ENCODE measurements around the gene CCL5. TPM values are rescaled to one million over a fixed set of nuclear protein-coding genes. Genes with fewer than 3 reads are reported as not detected.

CCL5 gene
- polyA plus RNA-seq, 1 donor from 2014 or later: not detected

GRCh38 chr17:35890774-35891155 lies 10.6 kb upstream of the CCL5 start:
- Histone ChIP-seq H3K27me3 (ENCODE audit: insufficient read depth, low read depth, low read length) (no peaks in the 10 kb centered on the region), H3K4me3 (ENCODE audit: low read length) (no peak overlapping the region), H4K20me1 (ENCODE audit: insufficient read depth) (no peaks in the 10 kb centered on the region), H3F3A (ENCODE audit: insufficient read depth, low read length, poor library complexity, severe bottlenecking) (no peaks in the 10 kb centered on the region), H3K79me2 (replicated peaks; ENCODE audit: insufficient read depth, low read length) (no peaks in the 10 kb centered on the region), H2AFZ (ENCODE audit: low read depth, low read length) (no peak overlapping the region), H3K9me2 (ENCODE audit: insufficient read depth, low read length) (no peaks in the 10 kb centered on the region), H3K9ac (ENCODE audit: low read length) (no peak overlapping the region), H3K27ac (ENCODE audit: low read length) (no peak overlapping the region), H3K4me2 (ENCODE audit: low read length) (no peak overlapping the region), H3K9me3 (ENCODE audit: low read length) (no peaks in the 10 kb centered on the region), H3K36me3 (ENCODE audit: insufficient read depth, low read length) (no peaks in the 10 kb centered on the region)
- TF ChIP-seq CTCF (IDR thresholded peaks at IDR 0.05; ENCODE audit: poor library complexity, severe bottlenecking): no peak
- TF ChIP-seq RAD21 (conservative IDR thresholded peaks at IDR 0.05): no peak

- H3K4me2 ChIP-seq (ENCODE audit: low read length): no peak overlapping the region
- no peaks in the 10 kb centered on the region for H4K20me1 ChIP-seq (ENCODE audit: insufficient read depth)
- no peak overlapping the region for H2AFZ ChIP-seq (ENCODE audit: low read depth, low read length)
These were observed 9.9 kb upstream of the CCL5 start for GRCh38 chr17:35889818-35890773.

GRCh38 chr17:35889241-35889640 lies 9.1 kb upstream of the CCL5 start:
- Histone ChIP-seq H2AFZ (ENCODE audit: low read depth, low read length) (no peak overlapping the region), H3K4me3 (ENCODE audit: low read length) (no peak overlapping the region), H3K4me2 (ENCODE audit: low read length) (no peak overlapping the region), H3K27ac (ENCODE audit: low read length) (no peak overlapping the region), H4K20me1 (ENCODE audit: insufficient read depth) (no peaks in the 10 kb centered on the region), H3K79me2 (replicated peaks; ENCODE audit: insufficient read depth, low read length) (no peaks in the 10 kb centered on the region), H3K9me3 (ENCODE audit: low read length) (no peaks in the 10 kb centered on the region), H3F3A (ENCODE audit: insufficient read depth, low read length, poor library complexity, severe bottlenecking) (no peaks in the 10 kb centered on the region), H3K27me3 (ENCODE audit: insufficient read depth, low read depth, low read length) (no peaks in the 10 kb centered on the region), H3K9ac (ENCODE audit: low read length) (no peak overlapping the region), H3K36me3 (ENCODE audit: insufficient read depth, low read length) (no peaks in the 10 kb centered on the region), H3K9me2 (ENCODE audit: insufficient read depth, low read length) (no peaks in the 10 kb centered on the region)
- no peak for TF ChIP-seq RAD21 (conservative IDR thresholded peaks at IDR 0.05)
- TF ChIP-seq CTCF (IDR thresholded peaks at IDR 0.05; ENCODE audit: poor library complexity, severe bottlenecking): no peak
- no peak for TF ChIP-seq TAF1 (IDR thresholded peaks at IDR 0.05; ENCODE audit: low read depth)
- no peak for TF ChIP-seq MXI1 (conservative IDR thresholded peaks at IDR 0.05; ENCODE audit: poor library complexity, severe bottlenecking)
- TF ChIP-seq POLR2AphosphoS5 (IDR thresholded peaks at IDR 0.05): no peak
- TF ChIP-seq SMC3 (conservative IDR thresholded peaks at IDR 0.05; ENCODE audit: poor library complexity): no peak
- no peak for TF ChIP-seq EZH2 (IDR thresholded peaks at IDR 0.05; ENCODE audit: borderline replicate concordance, insufficient read depth, low read length, poor library complexity, severe bottlenecking)
- TF ChIP-seq REST (IDR thresholded peaks at IDR 0.05; ENCODE audit: borderline replicate concordance): no peak
- TF ChIP-seq EP300 (conservative IDR thresholded peaks at IDR 0.05; ENCODE audit: poor library complexity, severe bottlenecking): no peak

More at GRCh38 chr17:35889818-35890773, 9.9 kb upstream of the CCL5 start:
- H3K79me2 ChIP-seq (replicated peaks; ENCODE audit: insufficient read depth, low read length): no peaks in the 10 kb centered on the region
- H3K4me3 ChIP-seq (ENCODE audit: low read length): no peak overlapping the region
- H3K9me2 ChIP-seq (ENCODE audit: insufficient read depth, low read length): no peaks in the 10 kb centered on the region
- TF ChIP-seq TAF1 (IDR thresholded peaks at IDR 0.05; ENCODE audit: low read depth): no peak
- H3F3A ChIP-seq (ENCODE audit: insufficient read depth, low read length, poor library complexity, severe bottlenecking): no peaks in the 10 kb centered on the region
- no peaks in the 10 kb centered on the region for H3K36me3 ChIP-seq (ENCODE audit: insufficient read depth, low read length)
- no peaks in the 10 kb centered on the region for H3K27me3 ChIP-seq (ENCODE audit: insufficient read depth, low read depth, low read length)
- no peak overlapping the region for H3K27ac ChIP-seq (ENCODE audit: low read length)
- H3K9ac ChIP-seq (ENCODE audit: low read length): no peak overlapping the region
- no peaks in the 10 kb centered on the region for H3K9me3 ChIP-seq (ENCODE audit: low read length)
